ENCODE results near the gene FAM81A.
"Not testable (repeated sequence)": the region's sequence is repeated elsewhere in the genome, so short reads cannot be mapped to it uniquely, and the experiment has no call there.

- TF ChIP-seq POLR2A, CTCF (IDR thresholded peaks at IDR 0.05): not testable (repeated sequence)
These were observed 9.1 kb upstream of the FAM81A start for GRCh38 chr15:59428898-59429297.
